Bone marrow (tissue), 2 donors: ENCODE measurements around the gene NIPAL1.
"Not testable (repeated sequence)": the region's sequence is repeated elsewhere in the genome, so short reads cannot be mapped to it uniquely, and the experiment has no call there.

ENCODE experiments used
- DNase-seq, 2 donors: peaks; one replicate each; lab custom pipeline; 2025; lab: John Stamatoyannopoulos, UW

Gene NIPAL1

DNA sequence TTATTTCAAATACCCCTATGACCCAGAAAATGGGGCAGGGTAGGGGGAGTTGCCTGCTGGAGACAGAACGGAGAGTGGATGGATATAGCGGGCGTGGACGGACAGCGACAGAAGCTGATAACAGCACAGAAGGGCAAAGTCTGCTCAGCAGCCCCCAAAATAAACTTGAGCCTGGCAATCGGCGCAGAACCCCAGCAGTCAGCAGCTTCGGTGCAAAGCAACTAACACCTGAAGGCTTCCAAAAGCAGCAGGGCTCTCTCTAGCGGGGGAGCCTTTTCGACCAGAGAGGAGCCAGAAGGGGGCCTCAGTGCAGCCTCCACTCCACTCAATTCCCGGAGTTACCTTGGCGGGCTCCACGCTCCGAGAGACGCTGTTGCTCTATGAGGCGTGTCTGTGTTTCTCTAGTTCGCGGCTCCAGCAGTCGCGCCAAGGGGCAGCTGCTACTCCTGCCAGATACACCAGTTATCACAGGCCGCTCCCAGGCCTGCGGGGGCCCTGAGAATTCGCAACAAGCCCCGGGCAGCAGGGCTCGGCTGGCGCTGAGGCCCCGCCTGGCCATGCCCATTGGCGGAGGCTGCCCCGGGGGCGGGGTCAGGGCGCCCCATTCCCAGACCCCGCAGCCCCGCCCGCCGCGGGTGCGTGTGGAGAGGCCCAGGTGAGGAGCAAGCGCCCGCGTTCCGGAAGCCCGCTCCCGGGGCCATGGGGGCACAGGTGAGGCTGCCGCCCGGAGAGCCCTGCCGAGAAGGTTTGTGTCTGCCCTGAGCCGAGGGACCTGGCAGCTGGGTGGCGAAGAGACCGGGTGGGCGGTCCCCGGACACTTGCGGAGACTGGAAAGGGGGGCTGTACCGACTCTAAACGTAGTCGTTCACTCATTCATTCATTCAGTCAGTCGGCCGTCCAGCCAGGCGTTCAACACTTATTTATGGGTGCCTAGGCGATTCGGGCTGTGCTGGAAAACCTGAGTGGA is at the start of gene NIPAL1, which contains the start of gene CNGA1:
Gene NIPAL1 (plus strand): TSS at position 632 of the 967 bp plus-strand sequence. CDS start 68 bp downstream, at position 700.
Gene CNGA1 (minus strand): TSS at position 541 of the 967 bp plus-strand sequence. CDS start 63,992 bp downstream, outside the sequence.
- DNase-seq = peak in 1 of 2 donors; percentile 41

DNA sequence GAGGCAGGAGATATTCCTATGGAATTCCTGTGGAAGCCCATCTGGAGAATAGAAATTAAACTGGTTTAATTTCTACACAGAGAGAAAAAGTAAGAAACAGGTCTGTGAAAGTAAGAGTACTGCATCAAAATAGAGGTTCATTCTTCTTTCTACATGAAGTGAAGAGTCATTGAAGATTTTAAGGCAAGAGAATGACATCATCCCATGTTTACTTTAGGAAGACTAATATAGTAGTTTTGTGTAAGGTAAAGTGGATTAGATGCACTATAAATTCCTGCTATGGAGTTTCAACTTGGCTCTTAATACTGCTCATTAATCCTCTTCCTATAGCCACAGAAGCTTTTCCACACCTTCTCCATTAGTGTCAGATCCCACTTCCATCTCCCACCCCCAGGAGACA is 47.7 kb upstream of the NIPAL1 start:
- no peak for DNase-seq

DNA sequence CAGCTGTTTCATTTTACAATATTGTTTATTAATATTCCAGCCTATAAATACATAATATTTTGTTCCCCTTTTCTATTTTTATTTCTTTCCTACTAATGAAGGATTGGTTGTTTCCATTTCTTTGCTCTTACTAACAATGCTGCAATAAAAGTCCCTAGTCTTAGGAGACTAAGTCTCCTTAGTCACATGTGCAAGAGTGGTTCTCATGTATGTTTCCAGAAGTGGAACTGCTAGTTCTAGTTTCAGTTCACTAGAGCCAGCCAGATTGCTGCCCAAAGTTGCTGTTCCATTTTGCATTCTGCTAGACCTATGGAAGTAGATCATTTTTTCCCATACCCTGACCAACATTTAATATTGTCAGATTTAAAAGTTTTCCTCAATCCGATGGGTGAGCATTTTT is 44.4 kb upstream of the NIPAL1 start:
- DNase-seq = no peak

DNA sequence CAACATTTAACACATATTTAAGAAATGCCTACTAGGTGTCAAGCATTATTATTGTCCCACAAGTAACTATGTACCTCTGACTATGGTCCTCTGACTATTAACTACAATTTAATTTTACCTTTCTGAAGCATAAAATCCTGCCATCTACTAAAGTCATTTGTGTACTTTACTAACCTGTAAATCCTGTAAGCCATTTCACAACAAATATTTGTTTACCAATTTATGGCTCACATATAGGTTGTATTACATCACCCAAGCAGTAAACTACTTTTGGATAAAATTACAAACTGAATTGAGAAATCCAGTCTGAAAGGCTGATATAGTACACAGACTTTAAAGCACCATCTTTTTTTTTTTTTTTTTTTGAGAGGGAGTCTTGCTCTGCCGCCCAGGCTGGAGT is 43.9 kb upstream of the NIPAL1 start:
- DNase-seq = no peak

GRCh38 chr4:47974566-47974965 is 42.0 kb upstream of the NIPAL1 start:
- no peak for DNase-seq

DNA sequence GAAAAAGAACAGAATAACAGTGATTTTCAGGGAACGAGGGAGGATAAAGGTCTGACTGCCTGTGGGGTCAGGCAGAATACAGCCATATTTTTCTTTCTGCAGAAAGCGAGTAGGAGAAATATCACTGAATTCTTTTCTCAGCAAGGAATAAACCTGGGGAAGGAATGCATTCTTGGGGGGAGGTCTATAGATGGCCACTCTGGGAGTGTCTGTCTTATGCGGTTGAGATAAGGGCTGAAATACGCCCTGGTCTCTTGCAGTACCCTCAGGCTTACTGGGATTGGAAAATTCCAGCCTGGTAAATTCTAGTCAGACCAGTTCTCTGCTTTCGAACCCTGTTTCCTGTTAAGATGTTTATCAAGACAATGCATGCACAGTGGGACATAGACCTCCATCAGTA is 26.4 kb upstream of the NIPAL1 start:
- no peak for DNase-seq

DNA sequence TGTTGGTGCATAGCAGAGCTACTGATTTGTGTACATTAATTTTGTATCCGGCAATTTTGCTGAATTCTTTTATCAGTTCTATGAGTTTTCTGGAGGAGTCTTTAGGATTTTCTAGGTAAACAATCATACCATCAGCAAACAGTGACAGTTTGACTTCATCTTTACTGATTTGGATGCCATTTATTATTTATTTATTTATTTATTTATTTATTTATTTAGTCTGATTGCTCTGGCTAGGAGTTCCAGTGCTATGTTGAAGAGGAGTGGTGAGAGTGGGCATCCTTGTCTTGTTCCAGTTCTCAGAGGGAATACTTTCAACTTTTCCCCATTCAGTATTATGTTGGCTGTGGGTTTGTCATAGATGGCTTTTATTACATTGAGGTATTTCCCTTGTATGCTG is 24.1 kb upstream of the NIPAL1 start:
- not testable (repeated sequence) for DNase-seq

- no peak for DNase-seq
Observed at GRCh38 chr4:47996021-47996420, 20.6 kb upstream of the NIPAL1 start.

DNA sequence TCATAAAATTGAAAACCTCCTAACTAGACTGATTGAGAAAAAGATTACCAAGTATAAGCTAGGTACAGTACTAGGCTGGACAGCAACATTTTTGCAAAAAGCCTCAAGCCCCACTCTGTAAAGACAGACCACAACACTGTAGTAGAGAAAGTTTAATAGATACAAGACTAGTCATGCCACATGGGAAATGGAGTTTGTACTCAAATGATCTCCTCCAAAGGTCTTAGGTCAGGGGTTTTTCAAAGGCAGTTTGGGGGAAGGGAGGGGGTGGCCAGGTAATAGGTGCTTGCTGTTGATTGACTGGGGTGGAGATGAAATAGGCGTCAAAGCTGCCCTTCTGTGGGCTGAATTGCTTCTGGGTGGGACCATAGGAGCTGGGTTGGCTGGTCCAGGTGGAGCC is 14.3 kb upstream of the NIPAL1 start:
- DNase-seq = no peak

- DNase-seq = peak in 1 of 2 donors; percentile 0
Observed at GRCh38 chr4:48003568-48003967, 13.0 kb upstream of the NIPAL1 start.

GRCh38 chr4:48005781-48006180 is 10.8 kb upstream of the NIPAL1 start:
- DNase-seq = no peak

GRCh38 chr4:48008021-48008596 is 8.5 kb upstream of the NIPAL1 start:
- DNase-seq = no peak

DNA sequence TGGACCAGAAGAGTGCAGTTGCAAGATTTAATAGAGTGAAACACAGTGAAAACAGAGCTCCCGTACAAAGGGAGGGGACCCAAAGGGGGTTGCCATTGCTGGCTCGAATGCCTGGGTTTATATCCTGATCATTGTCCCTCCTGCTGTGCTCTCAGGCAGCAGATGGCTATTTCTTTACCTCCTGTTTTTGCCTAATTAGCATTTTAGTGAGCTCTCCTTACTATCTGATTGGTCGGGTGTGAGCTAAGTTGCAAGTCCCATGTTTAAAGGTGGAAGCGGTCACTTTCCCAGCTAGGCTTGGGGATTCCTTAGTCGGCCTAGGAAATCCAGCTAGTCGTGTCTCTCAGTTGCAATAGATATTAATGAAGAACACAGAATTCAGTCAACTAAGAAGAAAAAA is 5.7 kb upstream of the NIPAL1 start:
- not testable (repeated sequence) for DNase-seq

GRCh38 chr4:48011722-48012121 is 4.8 kb upstream of the NIPAL1 start:
- DNase-seq = no peak

DNA sequence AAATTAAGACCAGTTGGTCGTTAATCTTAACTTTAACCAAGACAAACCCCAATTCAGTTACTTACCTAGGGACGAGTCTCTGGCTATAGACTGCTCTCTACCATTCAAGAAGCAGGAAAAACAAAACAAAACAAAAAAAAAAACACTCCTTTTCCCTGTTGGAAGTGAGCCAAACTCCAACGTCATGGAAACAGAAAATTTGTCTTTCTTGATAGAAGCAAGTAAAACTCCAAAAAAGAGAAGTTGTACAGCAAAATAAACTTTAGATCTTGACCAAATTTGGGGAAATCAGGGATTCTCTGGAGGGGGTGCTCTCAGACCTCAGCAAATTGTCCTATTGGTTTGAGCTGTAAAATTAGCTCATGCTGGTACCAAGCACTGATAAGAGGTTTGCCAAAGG is 3.7 kb upstream of the NIPAL1 start:
- DNase-seq = no peak

- DNase-seq = no peak
Observed at GRCh38 chr4:48015216-48015615, 1.4 kb upstream of the NIPAL1 start.

DNA sequence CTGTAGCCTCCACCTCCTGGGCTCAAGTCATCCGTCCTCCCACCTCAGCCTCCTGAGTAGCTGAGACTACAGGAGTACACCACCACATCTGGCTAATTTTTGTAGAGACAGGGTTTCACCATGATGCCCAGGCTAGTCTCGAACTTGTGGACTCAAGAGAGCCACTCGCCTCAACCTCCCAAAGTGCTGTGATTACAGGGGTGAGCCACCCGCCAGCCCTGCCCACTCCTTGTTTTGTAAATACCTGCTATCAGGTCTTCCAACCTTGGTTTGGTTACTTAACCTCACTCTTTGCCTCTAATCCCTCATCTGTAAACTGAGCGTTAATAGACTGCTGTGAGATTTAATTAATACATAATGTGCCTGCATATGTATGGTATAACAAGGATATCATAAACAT is 894 bp upstream of the NIPAL1 start:
- no peak for DNase-seq

GRCh38 chr4:48017108-48017571 is 568 bp downstream of the NIPAL1 start:
- peak in 1 of 2 donors; percentile 20 for DNase-seq

- no peak for DNase-seq
Observed at GRCh38 chr4:48018112-48018511, 1.5 kb downstream of the NIPAL1 start.

DNA sequence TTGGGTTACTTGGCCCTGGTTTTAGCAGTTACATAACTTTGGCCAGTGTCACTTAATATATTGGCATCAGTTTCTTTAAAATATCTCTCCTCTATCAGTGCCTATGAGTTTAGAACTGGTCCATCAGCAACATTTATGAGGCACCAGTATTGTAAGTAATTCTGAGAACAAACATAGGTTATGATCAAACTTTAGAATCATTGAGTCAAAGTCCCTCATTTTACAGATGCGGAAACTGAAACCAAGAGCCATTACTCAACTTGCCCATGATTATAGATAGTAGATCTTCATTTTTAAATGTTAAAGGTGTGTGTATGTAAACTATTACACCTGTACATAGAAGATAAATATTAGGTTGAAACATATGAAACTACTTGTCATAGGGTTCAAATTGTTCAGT is 4.5 kb downstream of the NIPAL1 start:
- no peak for DNase-seq

GRCh38 chr4:48022192-48022799 is 5.7 kb downstream of the NIPAL1 start:
- no peak for DNase-seq

GRCh38 chr4:48024522-48024921 is 8.0 kb downstream of the NIPAL1 start:
- no peak for DNase-seq

DNA sequence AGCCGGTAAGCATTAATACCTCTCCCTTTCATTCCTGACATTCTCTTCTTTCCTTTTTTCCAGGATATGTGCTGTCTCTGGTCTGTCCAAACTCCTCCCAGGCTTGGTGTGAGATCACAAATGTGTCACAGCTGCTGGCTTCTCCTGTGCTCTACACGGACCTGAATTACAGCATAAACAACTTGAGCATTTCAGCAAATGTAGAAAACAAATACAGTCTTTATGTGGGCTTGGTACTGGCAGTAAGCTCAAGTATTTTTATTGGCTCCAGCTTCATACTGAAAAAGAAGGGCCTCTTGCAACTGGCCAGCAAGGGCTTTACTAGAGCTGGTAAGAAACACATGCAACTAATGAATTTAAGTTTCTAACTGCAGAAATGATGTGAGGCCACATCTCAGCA is 8.4 kb downstream of the NIPAL1 start:
- no peak for DNase-seq
